ENCODE measurements around the gene PLEKHJ1. TPM values are rescaled to one million over a fixed set of nuclear protein-coding genes. Genes with fewer than 3 reads are reported as not detected.

The PLEKHJ1 gene
- total and polyA plus RNA-seq, 9 of the 15 experiments (the other 6 are each of a cell fraction or from before 2014, with no cell fraction given), result 1.5 to 188 (median 63.9) TPM

GRCh38 chr19:2269244-2270156, 33.4 kb upstream of the PLEKHJ1 start (continued):
- TF ChIP-seq, protein P1, sequence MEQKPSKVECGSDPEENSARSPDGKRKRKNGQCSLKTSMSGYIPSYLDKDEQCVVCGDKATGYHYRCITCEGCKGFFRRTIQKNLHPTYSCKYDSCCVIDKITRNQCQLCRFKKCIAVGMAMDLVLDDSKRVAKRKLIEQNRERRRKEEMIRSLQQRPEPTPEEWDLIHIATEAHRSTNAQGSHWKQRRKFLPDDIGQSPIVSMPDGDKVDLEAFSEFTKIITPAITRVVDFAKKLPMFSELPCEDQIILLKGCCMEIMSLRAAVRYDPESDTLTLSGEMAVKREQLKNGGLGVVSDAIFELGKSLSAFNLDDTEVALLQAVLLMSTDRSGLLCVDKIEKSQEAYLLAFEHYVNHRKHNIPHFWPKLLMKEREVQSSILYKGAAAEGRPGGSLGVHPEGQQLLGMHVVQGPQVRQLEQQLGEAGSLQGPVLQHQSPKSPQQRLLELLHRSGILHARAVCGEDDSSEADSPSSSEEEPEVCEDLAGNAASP (IDR thresholded peaks at IDR 0.05), result no peak
- TF ChIP-seq, protein P2, sequence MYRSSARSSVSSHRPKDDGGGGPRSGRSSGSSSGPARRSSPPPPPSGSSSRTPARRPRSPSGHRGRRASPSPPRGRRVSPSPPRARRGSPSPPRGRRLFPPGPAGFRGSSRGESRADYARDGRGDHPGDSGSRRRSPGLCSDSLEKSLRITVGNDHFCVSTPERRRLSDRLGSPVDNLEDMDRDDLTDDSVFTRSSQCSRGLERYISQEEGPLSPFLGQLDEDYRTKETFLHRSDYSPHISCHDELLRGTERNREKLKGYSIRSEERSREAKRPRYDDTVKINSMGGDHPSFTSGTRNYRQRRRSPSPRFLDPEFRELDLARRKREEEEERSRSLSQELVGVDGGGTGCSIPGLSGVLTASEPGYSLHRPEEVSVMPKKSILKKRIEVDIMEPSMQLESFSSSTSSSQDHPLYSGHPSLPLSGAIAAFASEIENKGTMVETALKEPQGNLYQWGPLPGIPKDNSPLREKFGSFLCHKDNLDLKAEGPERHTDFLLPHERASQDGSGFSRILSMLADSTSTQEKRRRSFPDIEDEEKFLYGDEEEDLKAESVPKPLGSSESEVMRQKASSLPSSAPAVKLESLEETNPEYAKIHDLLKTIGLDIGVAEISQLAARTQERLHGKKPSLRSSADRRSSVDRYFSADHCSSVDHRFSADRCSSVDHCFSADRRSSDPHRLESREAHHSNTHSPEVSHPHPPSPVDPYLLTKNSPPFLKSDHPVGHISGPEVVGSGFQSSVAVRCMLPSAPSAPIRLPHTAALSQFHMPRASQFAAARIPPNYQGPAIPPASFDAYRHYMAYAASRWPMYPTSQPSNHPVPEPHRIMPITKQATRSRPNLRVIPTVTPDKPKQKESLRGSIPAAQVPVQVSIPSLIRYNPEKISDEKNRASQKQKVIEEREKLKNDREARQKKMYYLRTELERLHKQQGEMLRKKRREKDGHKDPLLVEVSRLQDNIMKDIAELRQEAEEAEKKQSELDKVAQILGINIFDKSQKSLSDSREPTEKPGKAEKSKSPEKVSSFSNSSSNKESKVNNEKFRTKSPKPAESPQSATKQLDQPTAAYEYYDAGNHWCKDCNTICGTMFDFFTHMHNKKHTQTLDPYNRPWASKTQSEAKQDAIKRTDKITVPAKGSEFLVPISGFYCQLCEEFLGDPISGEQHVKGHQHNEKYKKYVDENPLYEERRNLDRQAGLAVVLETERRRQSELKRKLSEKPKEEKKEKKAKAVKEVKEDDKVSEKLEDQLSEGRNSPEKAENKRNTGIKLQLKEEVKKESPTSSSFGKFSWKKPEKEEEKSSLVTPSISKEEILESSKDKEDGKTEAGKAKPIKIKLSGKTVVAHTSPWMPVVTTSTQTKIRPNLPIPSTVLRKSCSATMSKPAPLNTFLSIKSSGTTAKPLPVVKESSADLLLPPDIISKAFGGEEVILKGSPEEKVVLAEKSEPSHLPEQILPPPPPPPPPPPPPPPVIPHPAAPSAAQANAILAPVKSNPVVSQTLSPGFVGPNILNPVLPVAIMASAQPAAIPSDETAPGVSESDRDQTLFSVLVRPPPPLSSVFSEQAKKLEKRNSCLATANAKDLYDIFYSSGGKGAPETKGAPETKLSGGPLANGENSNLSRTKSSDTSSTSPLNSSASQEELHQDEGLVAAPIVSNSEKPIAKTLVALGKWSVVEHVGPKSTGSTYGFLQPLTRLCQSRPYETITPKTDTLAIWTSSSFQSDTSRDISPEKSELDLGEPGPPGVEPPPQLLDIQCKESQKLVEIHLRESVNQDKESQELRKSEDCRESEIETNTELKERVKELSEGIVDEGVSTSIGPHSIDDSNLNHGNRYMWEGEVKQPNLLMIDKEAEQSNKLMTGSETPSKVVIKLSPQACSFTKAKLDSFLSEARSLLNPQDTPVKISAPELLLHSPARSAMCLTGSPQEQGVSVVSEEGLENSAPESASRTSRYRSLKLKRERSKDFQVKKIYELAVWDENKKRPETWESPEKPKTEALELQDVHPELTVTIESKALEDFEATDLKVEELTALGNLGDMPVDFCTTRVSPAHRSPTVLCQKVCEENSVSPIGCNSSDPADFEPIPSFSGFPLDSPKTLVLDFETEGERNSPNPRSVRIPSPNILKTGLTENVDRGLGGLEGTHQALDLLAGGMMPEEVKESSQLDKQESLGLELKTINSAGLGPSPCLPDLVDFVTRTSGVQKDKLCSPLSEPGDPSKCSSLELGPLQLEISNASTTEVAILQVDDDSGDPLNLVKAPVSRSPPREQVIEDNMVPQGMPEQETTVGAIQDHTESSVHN (IDR thresholded peaks at IDR 0.05; ENCODE audit: borderline replicate concordance in 1 of 2, low read depth in 1 of 2), result no peak
- no peak for TF ChIP-seq ARNT (IDR thresholded peaks at IDR 0.05)
- no peak for TF ChIP-seq JUNB (CRISPR knock-in tag; conservative IDR thresholded peaks at IDR 0.05)
- TF ChIP-seq RB1 (IDR thresholded peaks at IDR 0.05; ENCODE audit: low read depth), result no peak; the same call in none of the 2 replicates
- no peak for TF ChIP-seq ZNF583 (CRISPR knock-in tag; IDR thresholded peaks at IDR 0.05)
- peak; percentile 77; the same call in 1 of the 2 replicates for TF ChIP-seq CREB3 (tag; conservative IDR thresholded peaks at IDR 0.05; ENCODE audit: low read depth)
- TF ChIP-seq GATAD2B (IDR thresholded peaks at IDR 0.05; ENCODE audit: borderline replicate concordance), result no peak
- TF ChIP-seq U2AF1 (optimal IDR thresholded peaks at IDR 0.05; ENCODE audit: low read depth, low read length), result peak; percentile 87
- TF ChIP-seq ZNF174 (CRISPR knock-in tag; IDR thresholded peaks at IDR 0.05), result no peak
- no peak for TF ChIP-seq ZNF41 (CRISPR knock-in tag; conservative IDR thresholded peaks at IDR 0.05)
- TF ChIP-seq ZNF76 (CRISPR knock-in tag; IDR thresholded peaks at IDR 0.05; ENCODE audit: borderline replicate concordance), result no peak
- TF ChIP-seq SREBF2 (CRISPR knock-in tag; IDR thresholded peaks at IDR 0.05), result no peak

Measured in K562 (cell line).